Measurements from ENCODE around the gene BABAM1.

GRCh38 chr19:17235971-17236777 lies 31.1 kb upstream of the BABAM1 start:
- TF ChIP-seq POLR2A (IDR thresholded peaks at IDR 0.05; ENCODE audit: low read depth, low read length), result no peak
- no peak for TF ChIP-seq ZNF384 (IDR thresholded peaks at IDR 0.05; ENCODE audit: borderline replicate concordance, low read depth, low read length)
- TF ChIP-seq TBL1XR1 (IDR thresholded peaks at IDR 0.05; ENCODE audit: low read depth, low read length), result no peak
- no peak for TF ChIP-seq REST (IDR thresholded peaks at IDR 0.05; ENCODE audit: low read depth, low read length)
- TF ChIP-seq MEF2A (IDR thresholded peaks at IDR 0.05; ENCODE audit: insufficient read depth, low read depth, low read length), result no peak
- no peak for TF ChIP-seq FOXM1 (IDR thresholded peaks at IDR 0.05; ENCODE audit: low read depth, low read length)
- TF ChIP-seq CTCF (IDR thresholded peaks at IDR 0.05 in 2 of 3, conservative IDR thresholded peaks at IDR 0.05 in 1 of 3; ENCODE audit: control insufficient read depth in 2 of 3, extremely low read depth in 1 of 3, insufficient read depth in 1 of 3, low read depth in 3 of 3, low read length in 3 of 3), result no peak
- no peak for TF ChIP-seq PBX3 (IDR thresholded peaks at IDR 0.05; ENCODE audit: insufficient replicate concordance, low read depth, low read length)
- TF ChIP-seq SUZ12 (IDR thresholded peaks at IDR 0.05; ENCODE audit: unreplicated experiment), result no peak
- TF ChIP-seq ZBED1 (IDR thresholded peaks at IDR 0.05; ENCODE audit: borderline replicate concordance), result no peak
- TF ChIP-seq POLR2AphosphoS5 (IDR thresholded peaks at IDR 0.05; ENCODE audit: low read length), result no peak
- no peak for TF ChIP-seq CBX5 (IDR thresholded peaks at IDR 0.05; ENCODE audit: low read depth)
- no peak for TF ChIP-seq MYC (IDR thresholded peaks at IDR 0.05; ENCODE audit: insufficient read depth, insufficient read length, insufficient replicate concordance, low read length, severe bottlenecking)
- TF ChIP-seq ATF3 (IDR thresholded peaks at IDR 0.05; ENCODE audit: borderline replicate concordance, extremely low read depth, low read depth, low read length), result no peak

All from GM12878 (cell line).